Inferior parietal cortex (tissue), 1 donor: ENCODE data around the gene IQCH.
A peak's percentile ranks its signal among the peaks of the same experiment; 100 is the strongest.

Experiments used
- DNase-seq: peaks from one replicate; pipeline ENCODE4 v3.0.0-alpha.2; 2016; ENCODE audit errors: extremely low spot score

IQCH gene

DNA sequence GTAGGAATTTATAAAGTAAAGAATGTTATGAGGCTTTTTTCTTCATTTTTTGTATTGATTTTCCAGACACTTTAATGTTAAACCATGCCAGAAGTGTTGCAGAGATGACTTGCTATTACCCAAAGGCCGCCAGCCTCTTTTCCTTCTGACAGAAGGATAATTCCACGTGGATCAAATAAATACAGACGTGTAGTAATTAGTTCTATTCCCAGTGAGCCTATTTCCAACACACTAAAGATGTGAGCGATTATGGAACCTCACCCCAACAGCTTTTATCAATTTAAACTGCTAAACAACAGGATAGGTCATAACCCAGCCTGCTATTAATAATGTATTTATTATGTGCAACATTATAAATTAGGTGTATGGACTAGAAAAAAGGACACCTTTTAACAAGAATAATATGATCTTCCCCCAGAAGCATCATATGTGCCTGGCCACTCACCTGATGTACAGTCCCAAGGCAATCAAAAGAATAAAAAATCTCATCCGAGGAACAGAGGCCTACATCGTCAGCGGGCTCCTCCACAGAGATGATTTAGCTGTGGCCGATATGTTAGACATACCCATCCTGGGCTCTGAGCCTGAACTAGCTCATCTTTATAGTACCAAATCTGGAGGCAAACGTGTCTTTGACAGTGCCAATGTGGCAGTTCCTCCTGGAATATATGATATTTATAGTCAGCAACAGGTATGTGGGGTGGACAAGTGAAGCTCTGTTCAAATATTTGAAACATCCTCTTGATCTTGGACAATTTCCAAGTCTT lies 140.5 kb downstream of the IQCH start:
- no peak for DNase-seq

DNA sequence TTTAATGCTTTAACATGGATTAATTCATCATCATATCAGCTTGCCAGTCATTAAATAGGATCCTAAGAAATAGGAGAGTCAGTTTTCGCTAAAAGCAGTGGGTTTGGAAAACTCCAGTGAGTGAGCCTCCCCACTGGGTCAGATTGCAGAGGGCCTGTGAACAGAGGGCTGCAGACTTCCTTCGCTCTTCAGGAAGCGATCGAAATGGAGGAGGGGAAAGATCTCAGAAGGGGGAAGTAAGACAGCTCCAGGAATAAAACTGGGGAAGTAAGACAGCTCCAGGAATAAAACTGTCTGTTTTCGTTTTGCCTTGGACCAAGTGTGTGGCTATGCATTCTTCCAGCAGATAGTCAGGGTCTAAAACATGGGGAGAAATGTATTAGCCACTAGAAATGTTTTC lies 141.5 kb downstream of the IQCH start:
- no peak for DNase-seq

DNA sequence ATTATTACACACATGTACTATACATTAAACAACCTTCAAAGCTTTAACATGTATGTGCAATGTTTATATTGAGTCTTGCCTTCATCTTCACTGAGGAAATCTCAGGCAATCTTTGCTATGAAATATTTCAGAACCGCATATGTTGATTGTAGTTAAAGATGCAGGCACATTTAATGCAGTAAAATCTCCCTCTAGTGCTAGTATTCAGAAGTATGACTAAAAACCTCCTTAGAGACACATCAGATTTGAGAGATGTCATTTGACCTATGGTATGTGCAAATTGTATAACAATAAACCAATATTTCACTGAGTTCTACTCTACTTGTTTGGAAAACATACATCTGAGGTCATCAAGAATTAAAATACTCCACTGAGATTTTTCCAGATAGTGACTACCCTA lies 142.6 kb downstream of the IQCH start:
- DNase-seq = no peak

DNA sequence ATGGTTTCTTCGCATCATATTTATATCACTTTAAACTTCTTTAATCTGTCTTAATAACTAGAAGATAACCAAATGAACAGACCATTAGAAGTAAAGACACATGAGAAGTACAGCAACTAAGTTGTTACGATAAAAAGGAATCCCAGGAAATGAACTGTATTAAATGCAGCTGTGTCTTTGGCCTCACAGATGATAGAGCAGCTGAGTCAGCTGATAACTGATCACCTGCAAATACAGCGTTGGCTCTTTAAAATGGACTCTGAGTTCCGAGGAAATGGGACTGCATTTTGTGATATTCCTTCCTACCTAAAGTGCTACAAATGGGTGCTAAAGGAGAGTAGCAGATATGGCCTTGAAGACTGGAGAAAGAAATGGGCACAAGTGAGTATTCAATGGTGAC lies 145.3 kb downstream of the IQCH start:
- DNase-seq = no peak

- DNase-seq = no peak
Measured at GRCh38 chr15:67400890-67401289, 146.3 kb downstream of the IQCH start.

DNA sequence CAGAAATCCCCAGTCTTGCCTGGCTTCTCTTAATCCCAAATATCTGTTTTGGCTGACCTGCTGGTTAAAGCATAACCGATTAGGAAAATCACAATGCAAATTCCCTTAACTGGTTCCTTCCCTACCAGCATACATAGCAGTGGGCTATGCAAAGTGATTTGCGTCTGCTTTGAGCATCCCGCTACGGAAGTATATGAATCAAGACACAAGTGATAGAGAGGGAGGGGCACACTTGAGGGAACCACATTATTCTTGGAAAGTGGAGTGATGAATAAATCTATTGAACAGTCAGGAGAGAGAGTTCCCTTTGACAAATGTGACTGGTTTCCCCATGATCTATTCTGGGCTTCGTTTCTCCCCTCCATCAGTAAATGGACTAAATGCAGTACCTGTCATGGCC lies 146.8 kb downstream of the IQCH start:
- no peak for DNase-seq

- DNase-seq = no peak
Measured at GRCh38 chr15:67403428-67404154, 149.0 kb downstream of the IQCH start.

DNA sequence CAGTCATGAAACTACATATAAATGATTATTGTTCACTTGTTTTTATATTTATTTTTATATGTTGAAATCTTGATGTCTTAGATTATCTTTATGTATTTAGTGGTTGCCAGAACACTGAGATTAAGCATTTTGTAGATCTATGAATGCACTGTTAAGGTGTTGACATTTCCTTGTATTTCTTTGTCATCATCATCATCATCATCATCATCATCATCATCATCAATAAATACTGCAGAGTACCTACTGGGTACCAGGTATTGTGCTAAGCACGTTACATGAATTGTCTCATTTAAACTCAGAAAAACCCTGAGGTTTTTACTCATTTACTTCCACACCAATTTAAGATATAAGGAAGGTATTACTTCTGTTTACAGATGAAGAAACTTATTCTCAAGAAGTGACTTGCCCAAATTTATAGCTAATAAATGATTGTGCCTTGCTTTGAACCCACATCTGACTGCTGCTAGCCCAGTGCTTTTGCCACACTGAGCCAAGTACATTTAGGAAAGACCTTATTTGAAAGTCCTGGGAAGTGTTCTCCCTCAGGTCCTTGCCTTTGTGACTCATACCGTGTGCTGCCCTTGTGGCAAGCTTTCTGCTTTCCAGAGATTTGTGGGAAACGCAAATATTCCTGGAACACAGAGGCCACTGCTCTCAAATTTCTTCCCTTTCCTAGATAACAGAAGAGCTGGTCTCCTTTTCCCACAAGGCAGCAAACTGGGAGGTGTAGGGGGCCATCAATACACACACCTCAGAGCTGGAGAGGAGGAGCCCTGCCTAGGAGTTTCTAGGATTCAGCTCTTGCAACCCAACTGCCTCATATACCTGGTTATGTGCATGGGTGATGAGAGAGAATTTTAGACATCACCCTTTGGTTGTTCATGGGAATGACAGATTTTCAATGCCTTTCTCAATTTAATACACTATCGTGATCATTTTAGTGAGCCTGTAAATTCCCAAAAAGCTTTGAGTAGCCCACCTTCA lies 150.9 kb downstream of the IQCH start:
- DNase-seq = no peak

DNA sequence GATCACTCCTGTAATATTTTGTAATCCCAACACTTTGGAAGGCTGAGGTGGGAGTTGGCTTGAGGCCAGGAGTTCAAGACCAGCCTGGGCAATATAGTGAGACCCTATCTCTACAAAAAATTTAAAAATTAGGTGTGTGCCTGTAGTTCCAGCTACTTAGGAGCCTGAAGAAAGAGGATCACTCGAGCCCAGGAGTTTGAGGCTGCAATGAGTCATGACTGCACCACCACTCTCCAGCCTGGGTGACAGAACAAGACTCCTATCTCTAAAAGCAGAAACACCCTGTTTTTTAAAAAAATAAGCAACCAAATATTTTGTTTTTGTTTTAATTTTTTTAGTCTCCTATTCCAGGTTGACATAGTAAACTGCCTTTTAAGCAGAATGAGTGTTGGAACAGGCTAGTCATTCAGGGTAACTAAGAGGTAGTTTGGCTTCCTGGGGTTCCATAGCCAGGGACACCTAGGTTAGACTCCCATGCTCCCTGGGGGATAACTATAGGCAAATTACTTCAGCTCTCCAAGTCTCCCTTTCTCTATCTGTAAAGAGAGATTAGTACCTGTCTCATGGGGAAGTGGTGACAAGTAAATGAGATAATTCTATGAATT lies 151.8 kb downstream of the IQCH start:
- no peak for DNase-seq

GRCh38 chr15:67407786-67408185 lies 153.2 kb downstream of the IQCH start:
- DNase-seq = no peak

DNA sequence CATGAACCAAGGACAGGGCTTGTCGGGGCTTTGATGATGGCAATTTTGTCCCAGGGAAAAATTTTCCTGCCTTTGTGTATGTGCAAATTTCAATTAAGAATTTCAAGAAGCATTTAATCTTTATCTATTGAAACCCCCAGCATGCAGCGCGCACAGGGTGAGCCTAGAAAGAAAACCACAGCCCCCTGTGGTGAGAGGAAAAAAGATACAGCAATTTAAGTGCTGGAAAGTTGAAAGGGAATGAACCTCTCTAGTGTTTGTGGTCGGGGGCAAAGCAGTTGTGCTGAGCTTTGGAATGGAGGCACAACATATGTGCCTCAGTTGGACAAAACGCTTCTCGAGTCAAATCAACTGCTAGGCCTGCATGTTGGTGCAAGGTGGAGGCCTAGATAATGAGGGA lies 154.6 kb downstream of the IQCH start:
- no peak for DNase-seq

DNA sequence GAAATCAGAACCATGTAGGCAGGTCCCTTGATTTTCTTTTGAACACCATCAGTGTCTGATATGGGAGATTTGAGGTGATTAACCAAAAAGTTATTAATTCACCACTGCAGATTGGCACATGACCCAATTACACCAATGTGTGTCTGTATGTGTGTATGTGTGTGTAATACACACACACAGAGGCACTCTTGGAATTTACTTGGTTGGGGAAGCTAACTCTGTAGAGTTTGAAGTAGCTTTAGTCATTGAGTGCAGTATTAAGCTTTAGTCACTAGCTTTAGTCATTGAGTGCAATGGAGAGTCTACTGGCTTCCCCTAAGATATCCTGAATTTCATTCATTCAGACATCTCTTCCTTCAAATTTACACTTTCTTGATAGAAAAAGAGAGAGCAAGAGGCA lies 156.9 kb downstream of the IQCH start:
- no peak for DNase-seq

DNA sequence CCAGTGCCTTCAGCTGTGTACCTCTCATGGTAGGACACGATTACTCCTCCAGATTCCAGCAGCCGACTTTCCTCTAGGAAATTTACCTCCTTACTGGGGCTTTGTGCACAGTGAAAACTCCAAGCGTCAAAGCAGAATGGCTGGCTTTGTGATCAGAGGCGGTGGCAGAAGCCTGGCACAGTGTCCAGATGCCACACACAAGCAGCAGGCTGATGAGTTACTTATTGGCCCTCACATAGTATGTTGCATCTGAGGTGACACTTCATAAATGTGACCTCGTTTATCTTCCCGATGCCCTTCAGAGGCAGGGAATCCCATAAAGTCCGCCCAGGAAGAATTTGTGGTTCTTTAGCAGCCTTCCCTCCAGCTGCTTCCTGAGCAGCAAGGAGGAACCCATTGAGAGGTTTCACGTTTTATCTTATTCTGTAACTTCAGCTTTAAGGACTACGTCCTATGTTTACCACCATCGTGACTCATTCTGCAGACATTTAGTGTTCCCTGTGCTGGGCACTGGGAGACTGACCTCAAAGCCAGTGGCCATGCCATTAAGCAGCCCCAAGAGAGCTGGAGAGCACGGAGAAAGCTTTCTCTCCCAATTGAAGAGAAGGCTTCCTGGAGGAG lies 159.3 kb downstream of the IQCH start:
- no peak for DNase-seq

DNA sequence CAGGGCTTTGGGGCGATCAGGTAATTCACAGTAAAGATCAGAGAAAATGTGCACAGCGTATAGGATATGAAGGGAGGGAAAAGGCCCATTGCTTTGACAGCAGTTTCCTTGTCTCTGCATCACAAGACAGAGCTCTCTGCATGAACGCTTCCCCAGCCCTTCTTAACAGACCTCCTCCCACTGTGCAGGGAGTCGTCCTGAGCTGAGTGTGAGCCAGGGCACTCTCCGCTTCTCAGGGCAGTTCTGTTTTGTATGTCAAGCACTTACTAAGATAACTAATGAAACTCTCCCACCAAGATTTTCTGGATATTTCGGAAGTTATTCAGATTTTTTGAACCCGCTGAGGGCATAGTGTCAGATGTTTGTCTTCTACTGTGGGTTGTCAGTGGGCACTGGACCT lies 160.6 kb downstream of the IQCH start:
- DNase-seq = no peak

- DNase-seq = no peak
Measured at GRCh38 chr15:67416891-67417290, 162.3 kb downstream of the IQCH start.

GRCh38 chr15:67419705-67420104 lies 165.1 kb downstream of the IQCH start:
- DNase-seq = no peak

GRCh38 chr15:67420137-67420536 lies 165.6 kb downstream of the IQCH start:
- DNase-seq = no peak

DNA sequence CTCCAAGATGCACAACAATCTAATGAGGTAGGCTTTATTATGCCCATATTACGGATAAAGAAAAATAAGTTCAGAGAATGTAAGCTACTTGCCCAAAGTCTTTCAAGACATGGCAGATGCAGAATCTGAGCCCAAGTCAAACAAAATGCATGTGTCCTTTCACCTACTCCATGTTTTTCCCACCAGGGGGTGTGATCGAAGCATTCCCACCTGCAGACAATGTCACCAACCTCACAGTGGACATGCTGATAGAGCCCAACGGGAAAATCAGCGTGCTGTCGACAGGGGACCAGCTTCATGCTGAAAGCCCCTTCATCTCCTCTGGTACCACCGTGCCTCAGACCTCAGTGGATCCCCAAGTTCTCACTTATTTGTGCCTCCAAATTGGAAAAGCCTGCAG lies 166.5 kb downstream of the IQCH start:
- DNase-seq = no peak

DNA sequence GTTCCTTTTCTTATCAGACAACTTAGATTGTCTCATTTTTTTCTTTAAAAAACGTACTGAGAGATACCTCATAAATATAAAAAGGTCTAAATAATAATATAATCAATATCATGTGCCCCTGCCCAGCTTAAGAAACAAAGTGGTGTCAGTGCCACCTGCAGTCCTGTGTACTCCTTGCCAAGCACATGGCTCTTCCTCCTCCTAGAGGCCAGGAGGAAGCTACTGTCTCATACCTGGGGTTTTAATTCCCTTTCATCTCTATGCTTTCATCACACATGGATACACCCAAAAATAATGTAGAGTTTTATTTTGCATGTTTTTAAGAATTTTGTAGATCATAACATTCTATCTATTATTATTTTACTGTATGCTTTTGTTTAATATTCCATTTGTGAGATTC lies 167.7 kb downstream of the IQCH start:
- DNase-seq = no peak

DNA sequence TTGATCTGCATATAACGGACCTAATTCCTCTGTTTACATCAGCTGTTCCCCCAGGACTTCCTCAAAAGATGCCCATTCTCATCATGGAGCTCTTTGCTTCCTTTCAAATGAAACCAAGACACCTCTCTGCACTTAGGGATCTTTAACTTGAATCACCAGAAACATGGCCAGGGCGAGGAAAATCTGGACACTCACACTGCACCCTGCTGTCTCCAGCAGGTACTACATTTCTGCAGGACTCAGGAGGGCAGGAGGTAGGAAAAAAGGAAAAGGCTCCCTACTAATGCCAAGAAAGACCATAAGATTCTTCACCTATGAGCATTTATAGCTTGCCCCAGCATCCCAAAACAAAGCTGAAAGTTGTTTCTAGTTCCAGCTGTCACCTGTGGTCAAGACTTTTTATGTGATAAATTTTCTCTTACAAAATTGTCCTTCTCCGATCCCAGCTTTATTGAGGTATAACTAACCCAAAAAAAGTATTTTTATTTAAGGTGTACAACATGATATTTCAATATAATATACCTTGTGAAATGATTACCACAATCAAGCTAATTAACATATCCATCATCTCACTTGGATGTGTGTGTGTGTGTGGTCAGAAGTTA lies 179.0 kb downstream of the IQCH start:
- DNase-seq = peak; percentile 9
